ENCODE data around the gene CLTCL1.

Gene CLTCL1

DNA sequence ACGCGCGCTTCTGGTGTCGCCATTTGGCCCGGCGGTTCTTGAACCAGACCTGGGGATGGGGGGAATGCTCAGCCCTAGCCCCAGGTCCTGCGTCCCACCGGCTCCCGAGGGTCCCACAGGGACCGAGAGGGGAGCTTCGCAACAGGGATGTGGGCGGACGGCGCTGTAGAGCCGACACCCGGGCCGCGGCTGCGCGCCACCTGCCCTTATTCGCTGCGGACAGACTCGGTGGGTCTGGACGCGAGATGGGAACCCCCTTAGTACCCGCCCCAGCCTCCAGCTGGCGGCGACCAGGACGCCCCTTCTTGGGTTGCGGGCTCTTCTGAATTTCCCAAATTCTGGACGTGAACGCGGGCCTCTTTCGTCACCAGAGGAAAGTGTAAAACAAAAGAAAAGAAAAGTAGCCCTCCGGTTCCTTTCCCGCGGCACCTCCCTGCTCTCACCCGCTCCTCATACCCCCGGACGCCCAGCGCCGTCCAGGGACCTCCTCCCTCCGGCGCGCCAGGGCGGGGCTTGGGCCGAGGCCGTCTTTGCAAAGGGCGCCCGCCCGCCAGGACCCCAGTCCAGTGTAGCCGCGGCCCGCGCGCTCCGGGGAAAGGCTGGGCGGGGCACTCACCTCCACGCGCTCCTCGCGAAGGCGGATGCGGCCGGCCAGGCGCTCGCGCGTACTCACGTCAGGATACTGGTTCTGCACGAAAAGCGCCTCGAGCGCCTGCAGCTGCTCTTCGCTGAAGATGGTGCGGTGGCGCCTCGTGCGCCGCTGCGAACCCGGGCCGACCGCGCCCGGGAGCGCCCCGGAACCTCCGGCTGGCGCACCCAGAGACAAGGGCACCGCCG, 142.3 kb downstream of the CLTCL1 start:
- no peak for DNase-seq

DNA sequence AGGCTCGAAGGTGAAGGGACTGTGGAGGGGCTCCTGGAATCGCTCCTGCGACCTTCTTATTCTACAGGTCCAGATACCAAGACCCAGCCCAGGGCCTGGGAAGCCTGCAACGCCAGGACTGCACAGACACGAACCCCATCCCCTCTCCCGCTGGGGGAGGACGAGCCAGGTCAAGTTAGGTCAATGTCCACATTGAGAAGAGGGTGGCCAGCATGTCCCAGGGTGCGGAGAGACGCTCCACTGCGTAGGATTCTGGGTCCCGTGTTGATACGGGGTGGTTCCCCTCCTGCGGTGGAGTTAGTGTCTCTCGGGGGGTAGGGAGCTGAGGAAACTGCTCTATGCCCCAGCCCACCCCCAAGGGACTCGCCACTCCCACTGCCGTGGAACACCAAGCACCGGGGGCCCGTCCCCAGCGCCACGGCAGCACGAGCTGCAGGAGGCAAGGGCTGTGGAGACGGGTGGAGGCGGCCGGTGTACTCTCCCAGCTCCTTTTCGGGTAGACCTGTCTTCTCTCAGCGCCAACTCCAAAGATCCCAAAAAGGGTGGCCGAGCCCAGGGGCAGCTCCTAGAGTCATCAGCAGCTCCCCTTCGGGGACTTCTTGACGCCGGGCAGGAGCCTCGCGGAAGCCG, 143.0 kb downstream of the CLTCL1 start:
- no peak for DNase-seq

DNA sequence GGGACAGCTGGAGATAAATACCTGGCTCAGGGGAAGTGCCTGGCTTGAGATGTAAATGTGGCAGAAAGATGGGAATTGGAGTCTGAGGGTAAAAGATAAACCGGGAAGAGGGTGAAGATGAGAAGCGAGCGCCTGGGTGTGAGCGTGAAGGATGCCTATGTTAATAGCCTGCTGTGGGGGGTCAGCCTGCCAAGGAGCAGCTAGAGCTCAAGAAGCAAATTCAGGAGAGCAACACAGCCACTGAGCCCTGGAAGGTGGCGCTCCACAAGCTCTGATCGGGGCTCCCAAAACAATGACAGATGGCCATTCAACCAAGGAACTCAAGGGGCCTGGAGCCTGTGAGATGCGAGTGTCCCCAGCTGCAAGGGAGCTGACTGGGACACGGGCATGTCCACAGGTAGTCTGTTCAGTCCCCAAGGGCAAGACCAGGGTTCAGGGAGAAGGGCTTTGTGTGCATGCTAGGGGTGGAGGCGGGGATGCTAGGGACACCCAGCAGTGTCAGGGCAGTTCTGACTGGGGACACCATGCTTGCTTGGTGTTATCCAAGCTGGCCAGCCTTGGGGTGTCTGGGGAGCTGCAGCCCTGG, 144.2 kb downstream of the CLTCL1 start:
- DNase-seq: no peak

DNA sequence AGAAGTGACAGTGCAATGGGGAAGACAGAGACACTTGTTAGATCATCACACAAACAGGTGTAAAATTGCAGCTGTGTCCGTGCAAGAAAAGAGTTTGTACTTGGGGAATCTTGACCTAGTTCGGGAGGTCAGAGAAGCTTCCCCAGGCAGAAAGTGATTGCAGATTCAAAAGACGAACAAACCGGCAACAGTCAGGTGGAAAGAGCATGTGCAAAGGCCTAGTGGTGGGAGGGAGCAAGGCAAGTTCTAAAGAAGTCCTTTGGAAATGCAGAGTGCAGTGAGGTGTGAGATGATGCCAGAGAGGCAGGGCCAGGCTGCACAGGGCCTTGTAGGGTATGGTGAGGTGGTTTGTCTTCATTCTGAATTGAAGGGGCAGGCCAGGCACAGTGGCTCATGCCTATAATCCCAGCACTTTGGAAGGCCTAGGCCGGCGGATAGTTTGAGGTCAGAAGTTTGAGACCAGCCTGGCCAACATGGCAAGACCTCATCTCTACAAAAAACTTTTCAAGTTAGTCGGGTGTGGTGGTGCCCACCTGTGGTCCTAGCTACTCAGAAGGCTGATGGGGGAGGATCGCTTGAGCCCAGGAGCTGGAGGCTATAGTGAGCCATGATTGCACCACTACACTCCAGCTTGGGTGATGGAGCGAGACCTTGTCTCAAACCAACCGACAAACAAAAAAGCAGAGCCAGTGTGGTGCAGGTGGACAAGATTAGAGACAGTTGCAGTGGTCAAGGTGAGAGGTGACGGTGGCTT, 145.1 kb downstream of the CLTCL1 start:
- DNase-seq: no peak

DNA sequence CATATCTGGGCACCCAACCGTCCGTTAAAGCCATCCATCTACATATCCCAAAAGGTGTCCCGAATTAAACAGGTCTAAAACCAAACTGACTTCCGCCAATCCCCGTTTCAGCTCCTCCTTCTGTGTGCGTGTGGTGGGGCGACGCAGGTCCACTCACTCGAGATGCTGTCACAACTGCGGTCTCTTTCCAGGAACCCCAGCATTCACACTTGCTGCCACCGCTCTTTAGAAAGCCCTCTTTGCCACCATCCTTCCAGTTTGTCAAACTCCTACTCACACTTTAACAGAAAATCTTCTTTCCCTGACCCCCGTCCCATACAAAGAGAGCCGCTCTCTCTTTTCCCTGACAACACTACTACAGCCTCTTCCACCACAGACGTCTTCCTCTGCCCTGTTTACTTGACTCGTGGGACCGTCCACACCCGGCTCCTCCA, 147.5 kb downstream of the CLTCL1 start:
- DNase-seq: no peak

DNA sequence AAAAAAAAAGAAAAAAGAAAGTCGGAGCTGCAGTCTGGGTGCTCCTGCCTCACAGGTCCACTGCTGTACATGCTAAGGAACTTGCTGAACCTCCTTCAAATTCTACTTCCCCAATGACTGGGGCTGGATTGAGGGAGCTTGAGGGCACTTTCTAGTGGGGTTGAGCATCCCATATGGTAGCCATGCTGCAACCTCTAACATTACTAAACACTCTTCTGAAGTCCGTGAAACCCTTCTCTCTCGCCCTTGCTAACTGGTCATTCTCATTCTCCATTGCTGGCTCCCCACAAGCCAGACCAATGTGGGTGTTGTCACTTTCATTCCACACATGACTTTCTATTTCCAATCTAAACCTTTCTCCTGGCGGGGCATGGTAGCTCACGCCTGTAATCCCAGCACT, 148.3 kb downstream of the CLTCL1 start:
- no peak for DNase-seq

DNA sequence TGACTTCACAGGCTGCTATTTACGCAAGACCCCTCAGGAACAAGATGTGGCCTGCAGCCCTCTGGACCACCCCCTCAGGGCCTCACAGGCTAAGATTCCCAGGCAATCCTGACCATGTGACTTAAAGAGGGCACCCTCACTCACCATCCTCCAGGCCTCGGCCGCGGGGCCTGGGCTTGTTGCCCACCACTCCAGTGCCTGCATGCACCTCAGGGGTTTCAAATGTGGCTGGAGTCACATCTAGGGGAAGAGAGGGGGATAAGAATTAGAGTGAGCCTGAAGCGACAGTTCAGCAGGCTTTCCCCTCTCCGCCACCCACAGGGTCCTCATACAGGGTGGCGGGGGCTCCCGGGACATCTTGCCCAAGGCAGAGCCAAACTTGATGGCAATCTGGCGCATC, 149.1 kb downstream of the CLTCL1 start:
- DNase-seq: no peak

DNA sequence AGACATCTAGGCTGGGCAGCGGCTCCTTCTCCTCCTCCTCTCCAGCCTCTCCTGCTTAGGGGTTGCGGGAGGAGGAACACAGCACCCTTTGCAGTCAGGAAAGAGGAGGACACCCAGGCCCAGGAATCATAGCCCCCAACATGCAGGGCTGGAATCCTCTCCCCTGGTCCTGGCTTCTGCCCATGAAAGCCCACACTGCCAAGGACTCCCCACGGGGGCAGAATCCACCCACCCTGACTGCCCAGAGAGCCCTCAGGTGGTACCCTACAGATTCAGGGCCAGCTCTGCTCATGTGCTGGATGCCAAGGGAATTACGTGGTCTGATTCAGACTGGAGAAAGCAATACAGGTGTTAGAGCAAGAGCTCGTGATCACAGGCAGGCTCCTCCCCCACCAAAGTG, 151.5 kb downstream of the CLTCL1 start:
- no peak for DNase-seq

DNA sequence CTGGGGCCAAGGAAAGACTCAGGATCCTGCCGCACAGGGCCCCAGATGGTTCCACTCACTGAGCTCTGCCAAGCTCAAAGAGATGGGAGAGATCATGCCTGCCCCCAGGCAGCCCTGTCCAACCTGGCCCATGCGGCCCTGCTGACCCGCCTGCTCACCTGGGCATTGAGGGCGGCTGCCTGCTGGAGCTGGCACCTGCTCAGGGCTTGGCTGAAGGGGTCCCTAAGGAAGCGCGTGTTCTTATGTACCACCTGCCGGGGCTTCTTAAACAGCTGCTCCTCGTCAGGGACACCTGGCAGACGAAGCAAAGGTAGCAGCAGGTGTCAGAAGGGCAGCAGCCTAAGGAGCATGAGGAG, 152.5 kb downstream of the CLTCL1 start:
- DNase-seq: no peak

DNA sequence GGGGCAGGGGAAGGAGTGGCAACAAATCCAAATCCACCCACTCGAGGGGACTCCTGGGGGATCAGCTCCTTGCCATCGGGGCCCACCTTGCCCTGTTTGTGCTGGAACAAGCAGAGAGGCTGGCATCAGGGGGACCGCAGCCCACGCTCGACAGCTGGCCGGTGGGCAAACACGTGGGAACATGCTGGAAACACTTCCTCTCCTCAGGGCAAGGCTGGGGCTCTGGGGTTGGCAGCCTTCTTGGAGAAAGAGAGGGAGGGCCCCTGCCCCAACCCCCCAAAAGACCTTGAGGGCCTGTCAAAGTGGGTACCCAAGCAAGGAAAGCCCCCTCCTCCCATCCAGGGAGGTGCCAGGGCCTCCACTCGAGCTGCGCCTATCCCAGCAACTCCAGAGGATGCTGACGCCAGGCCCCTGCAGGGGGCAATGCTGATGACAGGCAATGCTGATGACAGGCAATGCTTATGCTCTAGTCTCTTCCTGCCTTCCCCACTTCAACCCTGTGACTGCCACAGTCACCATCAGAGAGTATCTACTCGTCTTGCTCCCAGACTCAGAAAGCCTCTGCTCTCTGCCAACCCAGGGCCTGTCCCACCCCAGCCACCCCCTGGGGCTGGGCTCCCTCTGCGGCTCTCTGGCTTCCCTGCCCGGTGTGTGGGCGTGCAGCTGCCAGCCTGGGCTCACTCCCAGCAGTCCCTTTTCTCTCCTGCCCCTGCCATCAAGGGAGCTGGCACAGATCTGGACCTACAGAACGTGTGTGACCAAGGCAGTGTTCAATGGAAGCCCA, 153.1 kb downstream of the CLTCL1 start:
- DNase-seq: no peak

DNA sequence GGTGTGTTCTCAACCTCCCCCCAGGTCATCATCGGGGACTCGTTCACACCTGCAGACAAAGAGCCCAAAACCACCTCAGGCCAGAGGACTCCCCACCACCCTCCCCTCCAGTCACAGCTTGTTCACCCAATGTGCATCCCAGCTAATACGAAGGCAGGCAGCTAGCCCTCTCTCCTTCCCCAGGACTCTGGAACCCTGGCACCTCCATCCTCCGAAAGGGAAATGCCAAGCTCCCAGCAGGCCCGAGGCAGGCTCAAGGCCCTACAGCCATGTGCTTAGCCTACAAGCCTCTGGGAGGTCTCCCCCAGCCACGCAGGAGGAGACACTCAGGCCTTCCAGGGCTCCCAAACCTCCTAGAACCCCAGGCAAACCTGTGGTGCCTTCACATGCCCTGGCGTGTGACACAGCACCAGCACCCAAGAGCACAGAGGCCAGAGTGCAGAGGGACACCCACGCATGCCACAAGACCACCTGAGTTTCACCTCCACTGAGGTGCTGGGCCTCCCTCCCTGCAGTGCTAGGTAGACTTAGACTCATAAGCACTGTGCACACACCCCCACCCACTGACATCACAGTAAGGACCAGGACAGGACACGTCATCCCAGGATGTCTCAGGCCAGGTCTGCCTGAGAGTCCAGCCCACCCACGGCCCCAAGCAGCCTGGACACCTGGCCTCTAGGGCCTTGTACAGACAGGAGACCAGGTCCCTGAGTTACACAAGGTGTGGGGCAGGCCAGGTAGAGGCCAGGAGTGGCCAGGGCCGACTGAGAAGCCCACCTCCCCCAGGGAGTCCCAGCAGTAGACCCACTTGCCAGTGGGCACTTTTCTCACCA, 153.9 kb downstream of the CLTCL1 start:
- no peak for DNase-seq

DNA sequence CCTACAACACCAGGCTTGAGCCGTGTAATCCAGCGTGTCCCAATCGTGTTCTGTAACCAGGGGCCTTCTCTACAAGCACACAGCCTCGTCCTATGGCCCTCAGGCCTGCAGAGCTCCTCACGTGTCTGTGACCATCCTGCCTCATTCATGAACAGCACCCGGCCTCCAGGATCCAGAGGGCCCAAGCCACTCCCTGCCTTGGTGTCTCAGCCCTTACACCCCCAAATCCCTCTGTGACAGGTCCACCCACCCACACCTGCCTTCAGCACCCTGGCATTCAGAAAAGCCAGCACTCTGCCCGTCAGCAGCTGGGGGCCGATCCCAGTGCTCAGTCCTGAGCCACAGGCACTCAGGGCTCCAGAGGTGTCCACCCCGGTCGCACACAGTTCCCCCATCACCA, 154.6 kb downstream of the CLTCL1 start:
- DNase-seq: no peak

DNA sequence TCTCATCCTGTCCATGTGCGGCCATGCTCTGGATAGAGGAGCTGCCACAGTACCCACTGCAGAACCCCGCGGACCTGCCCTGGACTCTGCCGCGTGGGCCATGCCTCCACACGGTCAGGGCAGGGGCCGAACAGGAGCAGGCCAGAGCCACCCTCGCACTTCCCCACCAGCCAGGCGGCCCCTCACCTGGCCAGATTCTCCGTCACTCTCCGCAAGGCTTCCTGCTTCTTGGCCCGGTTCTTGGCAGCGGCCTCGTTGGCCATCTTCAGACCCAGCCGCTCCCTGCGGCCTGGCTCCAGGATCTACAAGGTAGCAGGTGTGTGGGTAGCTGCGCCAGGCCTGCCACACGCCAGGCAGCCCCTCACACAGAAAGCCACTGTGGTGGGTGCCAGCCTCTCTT, 156.6 kb downstream of the CLTCL1 start:
- DNase-seq: no peak

DNA sequence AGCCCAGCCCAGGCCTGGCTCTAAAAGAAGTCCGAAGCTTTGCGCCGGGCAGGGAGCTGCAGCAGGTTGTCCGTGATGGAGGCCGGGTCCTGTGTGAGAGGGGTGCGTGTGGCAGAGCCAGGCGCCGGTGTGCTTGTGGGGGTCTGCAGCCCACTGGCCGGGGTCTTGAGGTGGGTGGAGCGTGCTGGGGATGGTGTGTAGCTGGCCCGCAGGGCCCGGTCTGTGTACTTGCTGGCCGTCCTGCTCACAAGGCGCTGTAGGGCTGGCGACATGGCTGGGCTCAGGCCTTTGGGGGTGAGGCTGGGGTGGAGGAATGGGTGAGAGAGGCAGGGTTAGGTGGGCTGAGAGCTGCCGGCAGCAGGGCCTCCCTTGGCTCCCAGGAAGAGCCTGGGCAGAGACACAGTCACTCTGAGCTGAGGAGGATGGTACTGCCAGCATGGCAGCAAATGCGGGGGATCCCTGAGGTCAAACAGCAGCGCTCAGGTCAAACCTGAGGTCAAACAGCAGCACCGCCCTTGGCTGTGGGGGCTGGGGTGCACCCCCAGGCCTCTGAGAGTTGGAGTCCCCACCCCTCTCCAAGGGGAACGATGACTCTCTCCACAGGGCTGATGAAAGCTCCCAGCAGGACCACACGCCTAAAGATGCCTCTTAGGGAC, 157.2 kb downstream of the CLTCL1 start:
- no peak for DNase-seq

DNA sequence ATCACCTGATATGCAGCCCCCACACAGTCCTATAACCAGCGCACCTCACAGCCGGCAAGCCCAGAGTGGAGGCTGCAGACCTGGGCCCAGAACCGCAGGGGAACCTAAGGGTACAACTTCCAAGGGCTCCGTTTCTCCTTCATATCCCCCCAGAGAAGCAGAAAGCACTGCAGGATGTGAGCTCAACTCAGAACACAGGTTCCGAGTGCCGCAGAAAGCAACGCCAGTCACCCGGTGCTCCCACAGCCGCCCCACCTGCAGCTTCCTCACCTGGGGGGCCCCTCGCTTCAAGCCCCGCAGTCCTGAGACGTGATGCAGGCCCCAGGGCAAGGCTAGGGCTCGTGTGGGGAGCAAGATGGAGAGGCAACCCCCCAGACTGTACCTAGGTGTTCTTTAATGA, 158.0 kb downstream of the CLTCL1 start:
- no peak for DNase-seq

DNA sequence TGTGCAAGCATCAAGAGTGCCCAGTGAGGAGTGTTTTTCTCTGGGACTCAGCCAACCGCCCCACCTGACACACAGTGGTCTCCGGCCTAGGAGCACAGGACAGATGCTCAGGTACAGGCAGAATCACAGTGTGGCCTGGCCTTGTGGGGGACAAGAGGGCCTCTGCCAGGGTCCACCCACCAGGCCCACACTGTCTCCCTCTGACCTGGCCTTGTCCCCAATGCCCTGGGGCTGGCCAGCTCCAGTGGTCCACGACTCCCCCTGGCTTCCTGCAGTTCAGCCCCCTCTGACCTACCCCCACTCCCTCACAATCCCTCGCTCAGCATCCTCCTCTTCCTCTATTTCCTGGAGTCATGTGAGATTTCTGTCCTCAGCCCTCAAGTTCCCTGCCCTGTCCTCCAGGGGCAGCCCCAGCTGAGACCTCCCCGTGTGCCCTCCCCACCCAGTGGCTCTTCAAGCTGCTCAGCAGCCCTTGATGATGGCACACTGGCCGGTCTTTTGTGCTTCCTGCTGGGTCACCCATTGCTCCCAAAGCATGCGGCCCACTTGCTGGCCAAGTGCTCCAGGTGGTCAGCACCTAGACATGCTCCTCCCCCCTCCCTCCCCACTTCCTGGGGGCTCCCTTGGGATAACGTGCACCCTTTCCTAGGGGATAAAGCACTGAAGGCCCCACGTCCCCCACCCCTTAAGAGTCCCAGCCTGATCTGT, 158.7 kb downstream of the CLTCL1 start:
- no peak for DNase-seq

DNA sequence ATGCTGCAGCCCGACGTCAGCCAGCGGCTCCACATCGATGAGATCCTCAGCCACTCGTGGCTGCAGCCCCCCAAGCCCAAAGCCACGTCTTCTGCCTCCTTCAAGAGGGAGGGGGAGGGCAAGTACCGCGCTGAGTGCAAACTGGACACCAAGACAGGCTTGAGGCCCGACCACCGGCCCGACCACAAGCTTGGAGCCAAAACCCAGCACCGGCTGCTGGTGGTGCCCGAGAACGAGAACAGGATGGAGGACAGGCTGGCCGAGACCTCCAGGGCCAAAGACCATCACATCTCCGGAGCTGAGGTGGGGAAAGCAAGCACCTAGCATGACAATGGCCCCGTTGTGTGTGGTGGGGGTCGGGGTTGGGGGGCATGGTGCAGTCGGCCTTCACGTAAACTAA, 159.4 kb downstream of the CLTCL1 start:
- no peak for DNase-seq

DNA sequence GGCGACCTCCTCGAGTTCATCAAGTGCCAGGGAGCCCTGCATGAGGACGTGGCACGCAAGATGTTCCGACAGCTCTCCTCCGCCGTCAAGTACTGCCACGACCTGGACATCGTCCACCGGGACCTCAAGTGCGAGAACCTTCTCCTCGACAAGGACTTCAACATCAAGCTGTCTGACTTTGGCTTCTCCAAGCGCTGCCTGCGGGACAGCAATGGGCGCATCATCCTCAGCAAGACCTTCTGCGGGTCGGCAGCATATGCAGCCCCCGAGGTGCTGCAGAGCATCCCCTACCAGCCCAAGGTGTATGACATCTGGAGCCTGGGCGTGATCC, 159.9 kb downstream of the CLTCL1 start:
- no peak for DNase-seq

DNA sequence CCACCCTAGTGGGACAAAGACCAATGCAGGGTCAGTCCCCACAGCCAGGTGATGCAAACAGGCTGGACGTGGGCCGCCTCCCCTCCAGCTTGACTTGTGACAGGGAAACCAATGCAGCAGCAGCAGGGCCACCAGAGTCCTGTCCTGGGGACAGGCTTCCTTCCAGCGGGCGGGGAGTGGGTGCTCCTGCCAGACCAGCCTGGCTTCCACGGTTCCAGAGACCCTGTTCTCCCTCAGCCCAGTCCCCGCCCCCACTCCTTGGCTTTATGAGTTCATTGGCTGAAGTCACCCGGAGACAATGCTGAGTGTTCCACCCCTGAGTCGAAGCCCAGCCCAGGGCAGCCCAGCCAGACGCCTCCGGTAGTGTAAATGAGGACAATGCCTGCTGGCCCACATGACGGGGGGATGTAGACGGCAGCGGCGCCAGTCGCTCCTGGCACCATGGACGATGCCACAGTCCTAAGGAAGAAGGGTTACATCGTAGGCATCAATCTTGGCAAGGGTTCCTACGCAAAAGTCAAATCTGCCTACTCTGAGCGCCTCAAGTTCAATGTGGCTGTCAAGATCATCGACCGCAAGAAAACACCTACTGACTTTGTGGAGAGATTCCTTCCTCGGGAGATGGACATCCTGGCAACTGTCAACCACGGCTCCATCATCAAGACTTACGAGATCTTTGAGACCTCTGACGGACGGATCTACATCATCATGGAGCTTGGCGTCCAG, 160.4 kb downstream of the CLTCL1 start, which contains the start of gene TSSK2:
Gene TSSK2, plus strand, starts transcription at position 350 of the 726 bp plus-strand sequence. Its CDS starts 92 bp downstream, at position 442.
- DNase-seq: no peak

DNA sequence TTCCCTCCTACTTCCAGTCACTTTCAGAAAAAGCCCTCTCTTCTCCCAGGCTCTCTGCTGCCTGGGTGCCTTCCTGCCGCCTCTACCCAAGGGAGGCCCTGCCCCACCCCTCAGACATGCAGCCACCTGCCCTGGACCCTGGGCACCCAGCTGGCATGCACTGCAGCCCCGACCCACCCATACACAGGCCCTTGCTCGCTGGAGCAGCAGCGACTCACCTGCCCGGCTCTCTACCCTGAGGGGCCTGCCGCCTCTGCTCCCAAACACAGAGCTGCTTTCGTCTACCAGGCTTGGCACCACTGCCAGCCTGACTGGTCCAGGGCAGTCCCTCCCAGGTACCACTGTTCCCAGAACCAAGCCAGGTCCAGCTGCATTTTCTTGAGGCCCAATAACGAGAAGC, 161.6 kb downstream of the CLTCL1 start:
- DNase-seq: no peak

All from NCI-H446 treated with DMSO at 0.1 percent for 48 hours (cell line).